ENCODE data around the gene MISP3. TPM values are rescaled to one million over a fixed set of nuclear protein-coding genes. Genes with fewer than 3 reads are reported as not detected.
A peak's percentile ranks its signal among the peaks of the same experiment; 100 is the strongest.

MISP3 gene
- total and polyA plus RNA-seq, 9 of the 15 experiments (the other 6 are each of a cell fraction or from before 2014, with no cell fraction given), result 0.25 to 5.6 (median 1.6) TPM

DNA sequence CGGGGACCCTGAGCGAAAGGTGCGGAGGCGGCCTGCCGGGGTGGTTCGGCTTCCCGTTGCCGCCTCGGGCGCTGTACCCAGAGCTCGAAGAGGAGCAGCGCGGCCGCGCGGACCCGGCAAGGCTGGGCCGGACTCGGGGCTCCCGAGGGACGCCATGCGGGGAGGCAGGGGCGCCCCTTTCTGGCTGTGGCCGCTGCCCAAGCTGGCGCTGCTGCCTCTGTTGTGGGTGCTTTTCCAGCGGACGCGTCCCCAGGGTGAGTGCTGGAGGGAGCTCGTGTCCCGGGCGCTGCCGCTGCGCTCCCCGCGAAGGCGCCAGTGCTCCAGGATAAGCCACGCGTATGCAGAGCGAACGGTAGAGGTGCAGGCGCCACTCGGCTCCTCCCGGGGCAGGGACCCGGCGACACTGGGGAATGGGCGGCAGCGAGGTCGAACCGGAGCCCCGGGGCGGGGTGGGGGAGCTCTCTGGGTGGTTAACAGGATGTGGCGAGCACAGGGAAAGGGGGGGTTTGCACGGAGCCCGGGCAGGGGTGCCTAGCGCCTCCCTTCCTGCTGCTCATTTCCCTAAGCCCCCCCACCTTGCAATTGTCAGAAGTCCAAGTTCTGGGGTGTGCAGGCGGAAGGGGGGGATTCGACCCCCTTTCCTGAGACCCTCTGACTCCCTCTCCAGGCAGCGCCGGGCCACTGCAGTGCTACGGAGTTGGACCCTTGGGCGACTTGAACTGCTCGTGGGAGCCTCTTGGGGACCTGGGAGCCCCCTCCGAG is 40.7 kb upstream of the MISP3 start, which contains the start of gene IL27RA (continued):
- TF ChIP-seq ZNF57 (CRISPR knock-in tag; IDR thresholded peaks at IDR 0.05), result no peak
- TF ChIP-seq NR2C2 (CRISPR knock-in tag; IDR thresholded peaks at IDR 0.05), result no peak
- TF ChIP-seq NR2C2 (tag; IDR thresholded peaks at IDR 0.05), result peak; percentile 49; the same call in 1 of the 2 replicates
- TF ChIP-seq ZNF766 (CRISPR knock-in tag; conservative IDR thresholded peaks at IDR 0.05), result no peak; the same call in 1 of the 2 replicates
- TF ChIP-seq RBM34 (IDR thresholded peaks at IDR 0.05; ENCODE audit: borderline replicate concordance, insufficient read depth, low read length), result peak; percentile 77; the same call in 1 of the 2 replicates
- TF ChIP-seq XRCC5 (IDR thresholded peaks at IDR 0.05; ENCODE audit: low read depth, low read length), result no peak
- TF ChIP-seq ZNF184 (CRISPR knock-in tag; IDR thresholded peaks at IDR 0.05), result no peak
- no peak for TF ChIP-seq HDAC8 (tag; IDR thresholded peaks at IDR 0.05)
- no peak for TF ChIP-seq ZNF197 (CRISPR knock-in tag; IDR thresholded peaks at IDR 0.05; ENCODE audit: low read depth)
- TF ChIP-seq ZNF695 (CRISPR knock-in tag; IDR thresholded peaks at IDR 0.05), result no peak
- TF ChIP-seq NCOA2 (IDR thresholded peaks at IDR 0.05; ENCODE audit: partially characterized antibody in 2 of 2), result no peak
- no peak for TF ChIP-seq ZKSCAN1 (IDR thresholded peaks at IDR 0.05; ENCODE audit: low read depth, low read length)
- TF ChIP-seq ELF1 (tag; IDR thresholded peaks at IDR 0.05), result no peak
- TF ChIP-seq PTBP1 (IDR thresholded peaks at IDR 0.05; ENCODE audit: low read depth, low read length), result no peak
- TF ChIP-seq, protein P1, sequence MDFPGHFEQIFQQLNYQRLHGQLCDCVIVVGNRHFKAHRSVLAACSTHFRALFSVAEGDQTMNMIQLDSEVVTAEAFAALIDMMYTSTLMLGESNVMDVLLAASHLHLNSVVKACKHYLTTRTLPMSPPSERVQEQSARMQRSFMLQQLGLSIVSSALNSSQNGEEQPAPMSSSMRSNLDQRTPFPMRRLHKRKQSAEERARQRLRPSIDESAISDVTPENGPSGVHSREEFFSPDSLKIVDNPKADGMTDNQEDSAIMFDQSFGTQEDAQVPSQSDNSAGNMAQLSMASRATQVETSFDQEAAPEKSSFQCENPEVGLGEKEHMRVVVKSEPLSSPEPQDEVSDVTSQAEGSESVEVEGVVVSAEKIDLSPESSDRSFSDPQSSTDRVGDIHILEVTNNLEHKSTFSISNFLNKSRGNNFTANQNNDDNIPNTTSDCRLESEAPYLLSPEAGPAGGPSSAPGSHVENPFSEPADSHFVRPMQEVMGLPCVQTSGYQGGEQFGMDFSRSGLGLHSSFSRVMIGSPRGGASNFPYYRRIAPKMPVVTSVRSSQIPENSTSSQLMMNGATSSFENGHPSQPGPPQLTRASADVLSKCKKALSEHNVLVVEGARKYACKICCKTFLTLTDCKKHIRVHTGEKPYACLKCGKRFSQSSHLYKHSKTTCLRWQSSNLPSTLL (IDR thresholded peaks at IDR 0.05), result no peak
- TF ChIP-seq, protein P2, sequence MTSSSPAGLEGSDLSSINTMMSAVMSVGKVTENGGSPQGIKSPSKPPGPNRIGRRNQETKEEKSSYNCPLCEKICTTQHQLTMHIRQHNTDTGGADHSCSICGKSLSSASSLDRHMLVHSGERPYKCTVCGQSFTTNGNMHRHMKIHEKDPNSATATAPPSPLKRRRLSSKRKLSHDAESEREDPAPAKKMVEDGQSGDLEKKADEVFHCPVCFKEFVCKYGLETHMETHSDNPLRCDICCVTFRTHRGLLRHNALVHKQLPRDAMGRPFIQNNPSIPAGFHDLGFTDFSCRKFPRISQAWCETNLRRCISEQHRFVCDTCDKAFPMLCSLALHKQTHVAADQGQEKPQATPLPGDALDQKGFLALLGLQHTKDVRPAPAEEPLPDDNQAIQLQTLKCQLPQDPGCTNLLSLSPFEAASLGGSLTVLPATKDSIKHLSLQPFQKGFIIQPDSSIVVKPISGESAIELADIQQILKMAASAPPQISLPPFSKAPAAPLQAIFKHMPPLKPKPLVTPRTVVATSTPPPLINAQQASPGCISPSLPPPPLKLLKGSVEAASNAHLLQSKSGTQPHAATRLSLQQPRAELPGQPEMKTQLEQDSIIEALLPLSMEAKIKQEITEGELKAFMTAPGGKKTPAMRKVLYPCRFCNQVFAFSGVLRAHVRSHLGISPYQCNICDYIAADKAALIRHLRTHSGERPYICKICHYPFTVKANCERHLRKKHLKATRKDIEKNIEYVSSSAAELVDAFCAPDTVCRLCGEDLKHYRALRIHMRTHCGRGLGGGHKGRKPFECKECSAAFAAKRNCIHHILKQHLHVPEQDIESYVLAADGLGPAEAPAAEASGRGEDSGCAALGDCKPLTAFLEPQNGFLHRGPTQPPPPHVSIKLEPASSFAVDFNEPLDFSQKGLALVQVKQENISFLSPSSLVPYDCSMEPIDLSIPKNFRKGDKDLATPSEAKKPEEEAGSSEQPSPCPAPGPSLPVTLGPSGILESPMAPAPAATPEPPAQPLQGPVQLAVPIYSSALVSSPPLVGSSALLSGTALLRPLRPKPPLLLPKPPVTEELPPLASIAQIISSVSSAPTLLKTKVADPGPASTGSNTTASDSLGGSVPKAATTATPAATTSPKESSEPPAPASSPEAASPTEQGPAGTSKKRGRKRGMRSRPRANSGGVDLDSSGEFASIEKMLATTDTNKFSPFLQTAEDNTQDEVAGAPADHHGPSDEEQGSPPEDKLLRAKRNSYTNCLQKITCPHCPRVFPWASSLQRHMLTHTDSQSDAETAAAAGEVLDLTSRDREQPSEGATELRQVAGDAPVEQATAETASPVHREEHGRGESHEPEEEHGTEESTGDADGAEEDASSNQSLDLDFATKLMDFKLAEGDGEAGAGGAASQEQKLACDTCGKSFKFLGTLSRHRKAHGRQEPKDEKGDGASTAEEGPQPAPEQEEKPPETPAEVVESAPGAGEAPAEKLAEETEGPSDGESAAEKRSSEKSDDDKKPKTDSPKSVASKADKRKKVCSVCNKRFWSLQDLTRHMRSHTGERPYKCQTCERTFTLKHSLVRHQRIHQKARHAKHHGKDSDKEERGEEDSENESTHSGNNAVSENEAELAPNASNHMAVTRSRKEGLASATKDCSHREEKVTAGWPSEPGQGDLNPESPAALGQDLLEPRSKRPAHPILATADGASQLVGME (CRISPR knock-in tag; IDR thresholded peaks at IDR 0.05), result no peak
- TF ChIP-seq, protein P3, sequence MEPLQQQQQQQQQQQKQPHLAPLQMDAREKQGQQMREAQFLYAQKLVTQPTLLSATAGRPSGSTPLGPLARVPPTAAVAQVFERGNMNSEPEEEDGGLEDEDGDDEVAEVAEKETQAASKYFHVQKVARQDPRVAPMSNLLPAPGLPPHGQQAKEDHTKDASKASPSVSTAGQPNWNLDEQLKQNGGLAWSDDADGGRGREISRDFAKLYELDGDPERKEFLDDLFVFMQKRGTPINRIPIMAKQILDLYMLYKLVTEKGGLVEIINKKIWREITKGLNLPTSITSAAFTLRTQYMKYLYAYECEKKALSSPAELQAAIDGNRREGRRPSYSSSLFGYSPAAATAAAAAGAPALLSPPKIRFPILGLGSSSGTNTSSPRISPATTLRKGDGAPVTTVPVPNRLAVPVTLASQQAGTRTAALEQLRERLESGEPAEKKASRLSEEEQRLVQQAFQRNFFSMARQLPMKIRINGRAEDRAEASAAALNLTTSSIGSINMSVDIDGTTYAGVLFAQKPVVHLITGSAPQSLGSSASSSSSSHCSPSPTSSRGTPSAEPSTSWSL (CRISPR knock-in tag; IDR thresholded peaks at IDR 0.05; ENCODE audit: borderline replicate concordance), result no peak
- TF ChIP-seq ZNF253 (CRISPR knock-in tag; conservative IDR thresholded peaks at IDR 0.05), result no peak
- TF ChIP-seq STAT5B (CRISPR knock-in tag; IDR thresholded peaks at IDR 0.05), result no peak
